PC-9 (cell line): ENCODE data around the gene UNC5B. TPM values are rescaled to one million over a fixed set of nuclear protein-coding genes. Genes with fewer than 3 reads are reported as not detected.
A peak's percentile ranks its signal among the peaks of the same experiment; 100 is the strongest.

Source experiments
- BruUV-seq: library from RNA; stranded (reverse); fragments of 400-500 nt; replicated peaks from 2 replicates; lab custom pipeline; 2021; lab: Mats Ljungman, UMichigan
- CTCF ChIA-PET: fragments of 300-600 bp; sonication (Branson Sonifier 250); formaldehyde crosslinking; loops from one replicate; lab custom pipeline; 2022; ENCODE audit warnings: antibody characterized with exemption; lab: Charles Lee
- POLR2A ChIA-PET: fragments of 300-600 bp; sonication (Branson Sonifier 250); formaldehyde crosslinking; loops from one replicate; lab custom pipeline; 2022; ENCODE audit warnings: antibody characterized with exemption; ENCODE audit not compliant: unreplicated experiment; lab: Charles Lee
- DNase-seq, 2 experiments: peaks; one replicate each; pipeline versions ENCODE4 v3.0.0 to v3.0.0-alpha.2; 2015 to 2022; ENCODE audit warnings: mixed read lengths in 1 of 2
- H2AFZ ChIP-seq: fragments of 200-600 bp; sonication (generic); 2 replicates; pipeline ENCODE4 v1.8.1; 2017; ENCODE audit warnings: antibody characterized with exemption
- H3F3A ChIP-seq: fragments of 200-600 bp; sonication (generic); 2 replicates; pipeline ENCODE4 v1.8.1; 2017; ENCODE audit warnings: antibody characterized with exemption, mild to moderate bottlenecking, low read depth; ENCODE audit not compliant: insufficient read depth
- H3K27ac ChIP-seq: fragments of 200-600 bp; sonication (generic); 2 replicates; pipeline ENCODE4 v1.6.1; 2016; ENCODE audit warnings: mixed run types
- H3K27me3 ChIP-seq: fragments of 200-600 bp; sonication (generic); 2 replicates; pipeline ENCODE4 v1.6.1; 2016; ENCODE audit warnings: low read depth, mixed run types; ENCODE audit not compliant: insufficient read depth
- H3K36me3 ChIP-seq: fragments of 200-600 bp; sonication (generic); 2 replicates; pipeline ENCODE4 v1.6.1; 2016; ENCODE audit warnings: low read depth, mixed run types
- H3K4me1 ChIP-seq: fragments of 200-600 bp; sonication (generic); replicated peaks from 2 replicates; pipeline ENCODE4 v1.6.1; 2016; ENCODE audit warnings: mixed run types; ENCODE audit not compliant: insufficient read depth
- H3K4me2 ChIP-seq: fragments of 200-600 bp; sonication (generic); 2 replicates; pipeline ENCODE4 v1.6.1; 2017; ENCODE audit warnings: mixed run types
- H3K4me3 ChIP-seq: fragments of 200-600 bp; sonication (generic); 2 replicates; pipeline ENCODE4 v1.6.1; 2016; ENCODE audit warnings: mixed run types
- H3K79me2 ChIP-seq: fragments of 200-600 bp; sonication (generic); 2 replicates; pipeline ENCODE4 v1.6.1; 2017; ENCODE audit warnings: low read depth, mixed run types
- H3K9me2 ChIP-seq: fragments of 200-600 bp; sonication (generic); 2 replicates; pipeline ENCODE4 v1.8.1; 2017; ENCODE audit warnings: mild to moderate bottlenecking; ENCODE audit not compliant: insufficient read depth
- H3K9me3 ChIP-seq: fragments of 200-600 bp; sonication (generic); 2 replicates; pipeline ENCODE4 v1.8.1; 2016; ENCODE audit warnings: low read depth; ENCODE audit not compliant: insufficient read depth
- H4K20me1 ChIP-seq: fragments of 200-600 bp; sonication (generic); 2 replicates; pipeline ENCODE4 v1.8.1; 2017; ENCODE audit not compliant: insufficient read depth
- CTCF ChIP-seq: fragments of 200-600 bp; sonication (generic); conservative IDR thresholded peaks from 2 replicates; pipeline ENCODE4 v1.6.1; 2017; ENCODE audit warnings: mixed run types, antibody characterized with exemption, mild to moderate bottlenecking, moderate library complexity
- EZH2 ChIP-seq: fragments of 200-600 bp; sonication (generic); IDR thresholded peaks from 2 replicates; pipeline ENCODE4 v1.8.0; 2017; ENCODE audit warnings: antibody characterized with exemption, low read depth
- intact Hi-C: fragments of 100-400 bp; cut with micrococcal nuclease; formaldehyde crosslinking; loops from one replicate; pipeline ENCODE4 v1.10.0; 2022; ENCODE audit not compliant: unreplicated experiment
- total RNA-seq: library from RNA; stranded (reverse); gene quantifications from 2 replicates; pipeline ENCODE4 v1.2.3, GENCODE V29; 2021

The UNC5B gene
- total RNA-seq, 1 experiment from 2014 or later: 1.7 TPM

- H3K36me3 ChIP-seq: no peaks in the 10 kb centered on the region
- CTCF ChIA-PET: no interaction called here
- H3K27ac ChIP-seq: no peak overlapping the region
- H3F3A ChIP-seq: peaks cover 5% of the 10 kb centered on the region; the same call in 1 of the 2 replicates
- H3K9me3 ChIP-seq: no peaks in the 10 kb centered on the region
- no peak for TF ChIP-seq EZH2
- TF ChIP-seq CTCF: no peak
- no peak for DNase-seq
- no peaks in the 10 kb centered on the region for H3K27me3 ChIP-seq
- intact Hi-C loops: no loop called here
- no peaks in the 10 kb centered on the region for H3K9me2 ChIP-seq
- no peaks in the 10 kb centered on the region for H3K79me2 ChIP-seq
- H4K20me1 ChIP-seq: no peaks in the 10 kb centered on the region
- H3K4me1 ChIP-seq: peaks cover 24% of the 10 kb centered on the region
- H3K4me2 ChIP-seq: no peak overlapping the region
- POLR2A ChIA-PET: no interaction called here
- no TSS peak for BruUV-seq
- H3K4me3 ChIP-seq: no peak overlapping the region
- H2AFZ ChIP-seq: no peak overlapping the region
Observed at GRCh38 chr10:71304914-71305313, 92.5 kb downstream of the UNC5B start.

GRCh38 chr10:71306979-71307378 is 94.6 kb downstream of the UNC5B start:
- no peak for DNase-seq
- Histone ChIP-seq H3K4me1 (peaks cover 24% of the 10 kb centered on the region), H3F3A (peaks cover 5% of the 10 kb centered on the region; the same call in 1 of the 2 replicates), H3K9me3 (no peaks in the 10 kb centered on the region), H3K27me3 (no peaks in the 10 kb centered on the region), H2AFZ (no peak overlapping the region), H3K9me2 (no peaks in the 10 kb centered on the region), H3K36me3 (no peaks in the 10 kb centered on the region), H4K20me1 (no peaks in the 10 kb centered on the region), H3K27ac (no peak overlapping the region), H3K4me3 (no peak overlapping the region), H3K4me2 (0 out of 2 replicates have a peak overlapping the region, but pooled peaks have one; percentile 18), H3K79me2 (no peaks in the 10 kb centered on the region)
- POLR2A ChIA-PET: interaction anchor here (0.7 kb wide), 1 partner anchor 459 kb away, joined by 3 read pairs; no protein-coding TSS in a partner anchor
- TF ChIP-seq CTCF: no peak
- no peak for TF ChIP-seq EZH2
- CTCF ChIA-PET: interaction anchor here (0.7 to 1.0 kb wide), 3 partner anchors 12 to 401 kb away, joined by 3 read pairs; no protein-coding TSS in a partner anchor
- intact Hi-C loops: no loop called here
- BruUV-seq: no TSS peak

GRCh38 chr10:71307469-71308085 is 95.2 kb downstream of the UNC5B start:
- Histone ChIP-seq H3K4me2 (no peak overlapping the region), H3K27me3 (no peaks in the 10 kb centered on the region), H3K4me1 (peaks cover 30% of the 10 kb centered on the region), H3K27ac (peak overlapping the region; percentile 29; the same call in 1 of the 2 replicates), H3K9me3 (no peaks in the 10 kb centered on the region), H3F3A (peaks cover 5% of the 10 kb centered on the region; the same call in 1 of the 2 replicates), H3K4me3 (no peak overlapping the region), H3K36me3 (no peaks in the 10 kb centered on the region), H2AFZ (no peak overlapping the region), H3K79me2 (no peaks in the 10 kb centered on the region), H3K9me2 (no peaks in the 10 kb centered on the region), H4K20me1 (no peaks in the 10 kb centered on the region)
- intact Hi-C loops: no loop called here
- DNase-seq: no peak
- CTCF ChIA-PET: interaction anchor here (0.9 kb wide), 1 partner anchor 401 kb away, joined by 3 read pairs; no protein-coding TSS in a partner anchor
- POLR2A ChIA-PET: no interaction called here
- BruUV-seq: no TSS peak
- no peak for TF ChIP-seq CTCF
- no peak for TF ChIP-seq EZH2
